WTC11 (cell line): ENCODE results near the gene KIF22. TPM values are rescaled to one million over a fixed set of nuclear protein-coding genes. Genes with fewer than 3 reads are reported as not detected.

Experiments
- ATAC-seq: fragments of 200-7000 bp; cut with Tn5 transposase; 2 replicates; pipeline ENCODE4 v1.10.0; 2021; ENCODE audit warnings: mild to moderate bottlenecking, moderate library complexity
- CTCF ChIA-PET: fragments of 300-600 bp; sonication (Branson Sonifier 250); formaldehyde crosslinking; loops from one replicate; lab custom pipeline; 2021; ENCODE audit warnings: antibody characterized with exemption; lab: Charles Lee
- POLR2A ChIA-PET: fragments of 350-600 bp; sonication (Branson Sonifier 250); formaldehyde crosslinking; loops from one replicate; lab custom pipeline; 2021; ENCODE audit warnings: antibody characterized with exemption; lab: Charles Lee
- DNase-seq: peaks from one replicate; pipeline ENCODE4 v3.0.0; 2021; ENCODE audit warnings: low spot score
- H3K27ac Mint-ChIP-seq: 2 replicates; pipeline ENCODE4 v1.8.0; 2021; ENCODE audit warnings: mixed read lengths
- H3K27me3 Mint-ChIP-seq: 2 replicates; pipeline ENCODE4 v1.8.0; 2021; ENCODE audit warnings: low read depth, mild to moderate bottlenecking, moderate library complexity, mixed read lengths
- H3K36me3 Mint-ChIP-seq: 2 replicates; pipeline ENCODE4 v1.8.0; 2021; ENCODE audit warnings: mixed read lengths
- H3K4me1 Mint-ChIP-seq: 2 replicates; pipeline ENCODE4 v1.8.0; 2022; ENCODE audit warnings: mixed read lengths
- H3K4me3 Mint-ChIP-seq: 2 replicates; pipeline ENCODE4 v1.8.0; 2021; ENCODE audit warnings: mild to moderate bottlenecking, moderate library complexity, mixed read lengths
- H3K9me3 Mint-ChIP-seq: 2 replicates; pipeline ENCODE4 v1.8.0; 2021; ENCODE audit warnings: mixed read lengths
- CBFB ChIP-seq: sonication (generic); formaldehyde crosslinking; IDR thresholded peaks from 2 replicates; pipeline ENCODE4 v1.8.1; 2022; ENCODE audit warnings: mild to moderate bottlenecking, low read depth, missing genetic modification reagents
- E2F1 ChIP-seq: sonication (generic); formaldehyde crosslinking; IDR thresholded peaks from 2 replicates; pipeline ENCODE4 v1.8.0; 2022; ENCODE audit warnings: mild to moderate bottlenecking, missing genetic modification reagents
- ELF4 ChIP-seq: sonication (generic); formaldehyde crosslinking; IDR thresholded peaks from 2 replicates; pipeline ENCODE4 v1.8.1; 2022; ENCODE audit warnings: low read depth, mild to moderate bottlenecking, moderate library complexity, missing genetic modification reagents
- FOXP4 ChIP-seq: sonication (generic); formaldehyde crosslinking; IDR thresholded peaks from 2 replicates; pipeline ENCODE4 v1.8.0; 2022; ENCODE audit warnings: mild to moderate bottlenecking, missing genetic modification reagents
- GABPB1 ChIP-seq: sonication (generic); formaldehyde crosslinking; IDR thresholded peaks from 2 replicates; pipeline ENCODE4 v1.8.1; 2023; ENCODE audit warnings: mild to moderate bottlenecking, missing genetic modification reagents
- GTF2I ChIP-seq: fragments of 250-450 bp; sonication (Bioruptor Pico); conservative IDR thresholded peaks from 2 replicates; pipeline ENCODE4 v1.4.0; 2021; ENCODE audit warnings: mild to moderate bottlenecking
- HMGXB4 ChIP-seq: sonication (generic); formaldehyde crosslinking; IDR thresholded peaks from 2 replicates; pipeline ENCODE4 v1.8.1; 2023; ENCODE audit warnings: mild to moderate bottlenecking, moderate library complexity, missing genetic modification reagents
- KAT7 ChIP-seq: sonication (generic); formaldehyde crosslinking; IDR thresholded peaks from 2 replicates; pipeline ENCODE4 v1.8.1; 2023; ENCODE audit warnings: missing genetic modification reagents, mild to moderate bottlenecking, borderline replicate concordance
- NR3C1 ChIP-seq: sonication (generic); formaldehyde crosslinking; conservative IDR thresholded peaks from 2 replicates; pipeline ENCODE4 v1.8.1; 2023; ENCODE audit warnings: low read depth, mild to moderate bottlenecking, missing genetic modification reagents
- PREB ChIP-seq: sonication (generic); formaldehyde crosslinking; IDR thresholded peaks from 2 replicates; pipeline ENCODE4 v1.8.1; 2022; ENCODE audit warnings: mild to moderate bottlenecking, missing genetic modification reagents, moderate library complexity, borderline replicate concordance
- TP53 ChIP-seq: sonication (generic); formaldehyde crosslinking; IDR thresholded peaks from 2 replicates; pipeline ENCODE4 v1.8.1; 2023; ENCODE audit warnings: mild to moderate bottlenecking, missing genetic modification reagents
- ZMAT4 ChIP-seq: fragments of 250-450 bp; sonication (Bioruptor Pico); IDR thresholded peaks from 2 replicates; pipeline ENCODE4 v1.9.0; 2021; ENCODE audit warnings: mild to moderate bottlenecking
- ZNF121 ChIP-seq: sonication (generic); formaldehyde crosslinking; IDR thresholded peaks from 2 replicates; pipeline ENCODE4 v1.8.0; 2023; ENCODE audit warnings: missing genetic modification reagents
- ZNF232 ChIP-seq: sonication (generic); formaldehyde crosslinking; IDR thresholded peaks from 2 replicates; pipeline ENCODE4 v1.8.0; 2022; ENCODE audit warnings: mild to moderate bottlenecking, missing genetic modification reagents
- ZNF317 ChIP-seq: sonication (generic); formaldehyde crosslinking; IDR thresholded peaks from 2 replicates; pipeline ENCODE4 v1.8.1; 2023; ENCODE audit warnings: low read depth, mild to moderate bottlenecking, moderate library complexity, missing genetic modification reagents, borderline replicate concordance
- total RNA-seq: library from RNA; stranded (reverse); gene quantifications from 3 replicates; pipeline ENCODE4 v1.2.3, GENCODE V29; 2021
- TF ChIP-seq, protein P1 (sequence below): sonication (generic); formaldehyde crosslinking; IDR thresholded peaks from 2 replicates; pipeline ENCODE4 v1.8.0; 2023; ENCODE audit warnings: mild to moderate bottlenecking, missing genetic modification reagents
- TF ChIP-seq, protein P2 (sequence below): sonication (generic); formaldehyde crosslinking; IDR thresholded peaks from 2 replicates; pipeline ENCODE4 v1.8.1; 2023; ENCODE audit warnings: mild to moderate bottlenecking, missing genetic modification reagents, borderline replicate concordance
- TF ChIP-seq, protein P3 (sequence below): sonication (generic); formaldehyde crosslinking; IDR thresholded peaks from 2 replicates; pipeline ENCODE4 v1.8.1; 2023; ENCODE audit warnings: mild to moderate bottlenecking, missing genetic modification reagents, moderate library complexity
- TF ChIP-seq, protein P4 (sequence below): sonication (generic); formaldehyde crosslinking; IDR thresholded peaks from 2 replicates; pipeline ENCODE4 v1.8.1; 2023; ENCODE audit warnings: mild to moderate bottlenecking, missing genetic modification reagents, moderate library complexity

KIF22 gene
- total RNA-seq, 1 experiment from 2014 or later = 182 TPM

DNA sequence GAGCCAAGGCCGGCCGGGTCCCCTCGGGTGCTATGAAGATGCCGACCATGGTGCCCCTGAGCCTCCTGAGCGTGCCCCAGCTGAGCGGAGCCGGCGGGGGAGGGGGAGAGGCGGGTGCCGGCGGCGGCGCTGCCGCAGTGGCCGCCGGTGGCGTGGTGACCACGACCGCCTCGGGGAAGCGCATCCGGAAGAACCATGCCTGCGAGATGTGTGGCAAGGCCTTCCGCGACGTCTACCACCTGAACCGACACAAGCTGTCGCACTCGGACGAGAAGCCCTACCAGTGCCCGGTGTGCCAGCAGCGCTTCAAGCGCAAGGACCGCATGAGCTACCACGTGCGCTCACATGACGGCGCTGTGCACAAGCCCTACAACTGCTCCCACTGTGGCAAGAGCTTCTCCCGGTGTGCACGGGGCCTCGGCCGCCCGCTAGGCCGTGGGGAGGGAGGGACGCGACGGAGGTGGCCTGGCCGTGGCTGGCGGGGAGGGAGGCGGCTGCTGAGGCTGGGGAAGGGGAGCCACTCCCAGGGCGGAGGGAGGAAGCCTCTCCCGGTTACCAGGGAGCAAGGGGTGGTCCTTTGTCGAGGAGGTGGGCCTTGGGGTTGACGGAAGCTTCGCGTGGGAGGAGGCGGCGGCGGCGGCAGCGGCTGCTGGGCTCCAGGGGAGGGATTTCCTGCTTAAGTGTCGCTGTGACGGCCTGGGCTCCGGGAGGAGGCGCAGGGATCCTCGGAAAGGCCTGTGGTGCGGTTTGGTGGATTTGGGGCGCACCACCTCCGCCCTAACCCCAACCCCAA, 17.1 kb downstream of the KIF22 start:
- Mint-ChIP-seq H3K4me1 (peaks cover 50% of the 10 kb centered on the region), H3K4me3 (peak overlapping the region; percentile 88), H3K27me3 (no peaks in the 10 kb centered on the region), H3K36me3 (peaks cover 13% of the 10 kb centered on the region), H3K9me3 (no peaks in the 10 kb centered on the region), H3K27ac (peak overlapping the region; percentile 97)
- POLR2A ChIA-PET = interaction anchor here (0.8 to 2.4 kb wide), 7 partner anchors 8 to 108 kb away, joined by 3 to 12 read pairs (median 4); partner anchors contain the start of genes ASPHD1, CDIPT, KIF22 and PAGR1
- ATAC-seq (peak; percentile 1), DNase-seq (peak; percentile 76)
- CTCF ChIA-PET = interaction anchor here (0.5 to 3.3 kb wide), 16 partner anchors 9 to 258 kb away, joined by 3 to 33 read pairs (median 7); partner anchors contain the start of genes ALDOA, ASPHD1, CDIPT and KIF22
- peak; percentile 80; the same call in 1 of the 2 replicates for TF ChIP-seq HMGXB4 (CRISPR knock-in tag)
- no peak for TF ChIP-seq GTF2I (CRISPR knock-in tag)
- TF ChIP-seq ZMAT4 (CRISPR knock-in tag) = no peak
- peak; percentile 90 for TF ChIP-seq KAT7
- peak; percentile 32; the same call in 1 of the 2 replicates for TF ChIP-seq ELF4 (CRISPR knock-in tag)
- peak; percentile 84 for TF ChIP-seq FOXP4 (CRISPR knock-in tag)
- TF ChIP-seq, protein P1, sequence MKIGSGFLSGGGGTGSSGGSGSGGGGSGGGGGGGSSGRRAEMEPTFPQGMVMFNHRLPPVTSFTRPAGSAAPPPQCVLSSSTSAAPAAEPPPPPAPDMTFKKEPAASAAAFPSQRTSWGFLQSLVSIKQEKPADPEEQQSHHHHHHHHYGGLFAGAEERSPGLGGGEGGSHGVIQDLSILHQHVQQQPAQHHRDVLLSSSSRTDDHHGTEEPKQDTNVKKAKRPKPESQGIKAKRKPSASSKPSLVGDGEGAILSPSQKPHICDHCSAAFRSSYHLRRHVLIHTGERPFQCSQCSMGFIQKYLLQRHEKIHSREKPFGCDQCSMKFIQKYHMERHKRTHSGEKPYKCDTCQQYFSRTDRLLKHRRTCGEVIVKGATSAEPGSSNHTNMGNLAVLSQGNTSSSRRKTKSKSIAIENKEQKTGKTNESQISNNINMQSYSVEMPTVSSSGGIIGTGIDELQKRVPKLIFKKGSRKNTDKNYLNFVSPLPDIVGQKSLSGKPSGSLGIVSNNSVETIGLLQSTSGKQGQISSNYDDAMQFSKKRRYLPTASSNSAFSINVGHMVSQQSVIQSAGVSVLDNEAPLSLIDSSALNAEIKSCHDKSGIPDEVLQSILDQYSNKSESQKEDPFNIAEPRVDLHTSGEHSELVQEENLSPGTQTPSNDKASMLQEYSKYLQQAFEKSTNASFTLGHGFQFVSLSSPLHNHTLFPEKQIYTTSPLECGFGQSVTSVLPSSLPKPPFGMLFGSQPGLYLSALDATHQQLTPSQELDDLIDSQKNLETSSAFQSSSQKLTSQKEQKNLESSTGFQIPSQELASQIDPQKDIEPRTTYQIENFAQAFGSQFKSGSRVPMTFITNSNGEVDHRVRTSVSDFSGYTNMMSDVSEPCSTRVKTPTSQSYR = peak; percentile 85
- TF ChIP-seq, protein P2, sequence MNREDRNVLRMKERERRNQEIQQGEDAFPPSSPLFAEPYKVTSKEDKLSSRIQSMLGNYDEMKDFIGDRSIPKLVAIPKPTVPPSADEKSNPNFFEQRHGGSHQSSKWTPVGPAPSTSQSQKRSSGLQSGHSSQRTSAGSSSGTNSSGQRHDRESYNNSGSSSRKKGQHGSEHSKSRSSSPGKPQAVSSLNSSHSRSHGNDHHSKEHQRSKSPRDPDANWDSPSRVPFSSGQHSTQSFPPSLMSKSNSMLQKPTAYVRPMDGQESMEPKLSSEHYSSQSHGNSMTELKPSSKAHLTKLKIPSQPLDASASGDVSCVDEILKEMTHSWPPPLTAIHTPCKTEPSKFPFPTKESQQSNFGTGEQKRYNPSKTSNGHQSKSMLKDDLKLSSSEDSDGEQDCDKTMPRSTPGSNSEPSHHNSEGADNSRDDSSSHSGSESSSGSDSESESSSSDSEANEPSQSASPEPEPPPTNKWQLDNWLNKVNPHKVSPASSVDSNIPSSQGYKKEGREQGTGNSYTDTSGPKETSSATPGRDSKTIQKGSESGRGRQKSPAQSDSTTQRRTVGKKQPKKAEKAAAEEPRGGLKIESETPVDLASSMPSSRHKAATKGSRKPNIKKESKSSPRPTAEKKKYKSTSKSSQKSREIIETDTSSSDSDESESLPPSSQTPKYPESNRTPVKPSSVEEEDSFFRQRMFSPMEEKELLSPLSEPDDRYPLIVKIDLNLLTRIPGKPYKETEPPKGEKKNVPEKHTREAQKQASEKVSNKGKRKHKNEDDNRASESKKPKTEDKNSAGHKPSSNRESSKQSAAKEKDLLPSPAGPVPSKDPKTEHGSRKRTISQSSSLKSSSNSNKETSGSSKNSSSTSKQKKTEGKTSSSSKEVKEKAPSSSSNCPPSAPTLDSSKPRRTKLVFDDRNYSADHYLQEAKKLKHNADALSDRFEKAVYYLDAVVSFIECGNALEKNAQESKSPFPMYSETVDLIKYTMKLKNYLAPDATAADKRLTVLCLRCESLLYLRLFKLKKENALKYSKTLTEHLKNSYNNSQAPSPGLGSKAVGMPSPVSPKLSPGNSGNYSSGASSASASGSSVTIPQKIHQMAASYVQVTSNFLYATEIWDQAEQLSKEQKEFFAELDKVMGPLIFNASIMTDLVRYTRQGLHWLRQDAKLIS = peak; percentile 82; the same call in 1 of the 2 replicates
- TF ChIP-seq, protein P3, sequence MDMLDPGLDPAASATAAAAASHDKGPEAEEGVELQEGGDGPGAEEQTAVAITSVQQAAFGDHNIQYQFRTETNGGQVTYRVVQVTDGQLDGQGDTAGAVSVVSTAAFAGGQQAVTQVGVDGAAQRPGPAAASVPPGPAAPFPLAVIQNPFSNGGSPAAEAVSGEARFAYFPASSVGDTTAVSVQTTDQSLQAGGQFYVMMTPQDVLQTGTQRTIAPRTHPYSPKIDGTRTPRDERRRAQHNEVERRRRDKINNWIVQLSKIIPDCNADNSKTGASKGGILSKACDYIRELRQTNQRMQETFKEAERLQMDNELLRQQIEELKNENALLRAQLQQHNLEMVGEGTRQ (CRISPR knock-in tag) = peak; percentile 67
- peak; percentile 89 for TF ChIP-seq GABPB1 (CRISPR knock-in tag)
- TF ChIP-seq ZNF232 = peak; percentile 79; the same call in 1 of the 2 replicates
- no peak for TF ChIP-seq NR3C1 (CRISPR knock-in tag)
- peak; percentile 82; the same call in 1 of the 2 replicates for TF ChIP-seq PREB (CRISPR knock-in tag)
- TF ChIP-seq CBFB (CRISPR knock-in tag) = no peak
- TF ChIP-seq ZNF317 = peak; percentile 40; the same call in 1 of the 2 replicates
- peak; percentile 71; the same call in 1 of the 2 replicates for TF ChIP-seq TP53 (CRISPR knock-in tag)
- TF ChIP-seq E2F1 (CRISPR knock-in tag) = no peak
- peak; percentile 57 for TF ChIP-seq ZNF121 (CRISPR knock-in tag)
- TF ChIP-seq, protein P4, sequence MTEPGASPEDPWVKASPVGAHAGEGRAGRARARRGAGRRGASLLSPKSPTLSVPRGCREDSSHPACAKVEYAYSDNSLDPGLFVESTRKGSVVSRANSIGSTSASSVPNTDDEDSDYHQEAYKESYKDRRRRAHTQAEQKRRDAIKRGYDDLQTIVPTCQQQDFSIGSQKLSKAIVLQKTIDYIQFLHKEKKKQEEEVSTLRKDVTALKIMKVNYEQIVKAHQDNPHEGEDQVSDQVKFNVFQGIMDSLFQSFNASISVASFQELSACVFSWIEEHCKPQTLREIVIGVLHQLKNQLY = no peak; the same call in 1 of the 2 replicates
